H4 (cell line): Measurements from ENCODE around the gene RNASE11. TPM values are rescaled to one million over a fixed set of nuclear protein-coding genes. Genes with fewer than 3 reads are reported as not detected.
"Not testable (repeated sequence)": the region's sequence is repeated elsewhere in the genome, so short reads cannot be mapped to it uniquely, and the experiment has no call there.

Experiments
- DNase-seq: peaks from one replicate; pipeline ENCODE4 v3.0.0-alpha.2; 2015; ENCODE audit warnings: low spot score
- total RNA-seq: library from RNA; depleted of rRNA; stranded (reverse); fragments of >200 nt; shearing (Covaris generic); gene quantifications from 2 replicates; pipeline ENCODE4 v1.2.3, GENCODE V29; 2014; rRNA removed

Gene RNASE11
- not detected in 2 replicates for total RNA-seq

DNA sequence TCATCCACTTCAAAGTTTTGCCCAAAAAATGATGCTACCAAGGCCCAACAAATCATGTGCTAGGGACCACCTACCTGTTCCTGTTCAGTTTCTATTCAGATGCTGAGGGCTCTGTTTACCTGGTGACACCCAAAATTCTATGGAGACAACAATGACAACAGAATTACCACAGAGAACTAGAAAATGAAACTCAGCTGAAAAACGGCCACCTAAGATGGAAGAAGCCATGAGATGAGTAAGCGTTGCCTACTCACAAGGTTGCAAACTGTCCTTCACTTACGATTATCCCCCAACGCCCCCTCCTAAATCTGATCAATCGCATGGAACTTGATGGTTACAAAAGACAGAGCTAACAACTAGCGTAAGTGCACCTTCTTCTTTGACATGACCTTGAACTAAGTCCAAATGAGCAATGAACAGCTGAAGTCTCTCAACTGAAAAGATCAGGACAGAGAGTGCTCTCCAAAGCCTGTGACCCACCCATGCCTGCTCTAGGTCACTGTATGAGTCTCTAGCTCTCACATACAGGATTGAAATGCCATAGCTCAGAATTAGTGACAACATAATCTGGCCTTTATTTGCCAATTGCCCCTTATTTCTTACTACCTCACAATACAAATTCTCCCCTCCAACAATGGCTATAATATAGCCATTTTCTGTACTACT lies at the start of gene RNASE11:
Gene RNASE11, minus strand, starts transcription at position 513 of the 666 bp plus-strand sequence.
- no peak for DNase-seq

DNA sequence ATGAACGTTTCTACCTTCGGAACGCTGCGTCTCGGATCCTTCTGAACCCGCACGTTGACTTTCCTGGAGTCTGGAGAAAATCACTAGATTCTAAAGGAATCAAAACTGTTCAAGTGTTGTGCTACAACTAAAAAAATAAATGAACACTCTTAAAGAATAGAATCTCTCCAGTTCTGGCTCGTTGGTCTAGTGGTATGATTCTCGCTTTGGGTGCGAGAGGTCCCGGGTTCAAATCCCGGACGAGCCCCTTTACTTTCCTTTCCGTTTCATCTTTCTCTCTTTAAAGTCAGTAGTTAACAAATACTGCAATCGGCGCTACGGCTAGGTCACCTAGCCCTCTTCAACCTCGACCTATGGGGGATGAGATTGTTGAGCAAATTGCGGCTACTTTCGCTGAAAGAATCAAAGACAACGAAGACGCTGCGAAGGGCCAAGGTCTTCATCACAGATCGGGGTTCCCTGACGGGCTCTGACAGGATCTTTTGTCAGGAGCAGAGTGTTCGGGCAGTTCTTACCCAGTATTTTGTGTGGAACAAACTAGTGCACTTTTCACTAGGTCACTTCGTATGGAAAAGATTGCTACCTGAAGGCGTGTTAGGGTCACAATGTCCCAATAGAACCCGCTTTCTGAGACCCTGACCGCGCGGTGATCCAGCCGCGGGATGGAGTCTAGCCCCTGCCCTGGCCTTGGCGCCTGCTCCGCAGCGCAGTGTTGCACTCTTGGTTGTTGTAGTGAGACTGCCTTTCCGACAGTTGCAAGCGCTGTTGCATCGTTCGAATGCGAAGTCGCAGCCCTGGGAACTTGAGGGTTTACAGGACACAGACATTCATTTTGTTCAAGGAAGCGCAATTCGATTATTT lies 45.3 kb upstream of the RNASE11 start:
- DNase-seq: peak; percentile 79

DNA sequence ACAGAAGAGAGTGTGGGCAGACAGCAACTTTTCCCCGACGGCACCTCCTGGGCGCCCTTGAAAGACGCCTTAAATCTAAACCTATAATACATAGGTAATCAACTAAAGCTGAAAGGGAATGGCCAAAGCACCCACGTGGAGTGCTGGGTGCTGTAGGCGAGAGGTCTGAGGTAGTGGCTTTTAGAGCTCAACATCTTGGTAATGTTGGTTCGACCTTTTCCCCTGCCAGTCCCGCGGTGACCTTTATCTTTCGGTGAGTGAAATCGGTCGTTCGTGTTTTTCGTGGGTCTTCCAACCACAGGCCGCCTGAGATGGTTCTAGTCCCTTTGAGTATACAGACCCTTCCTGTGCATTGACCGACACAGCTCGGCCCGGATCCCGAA lies 44.6 kb upstream of the RNASE11 start:
- DNase-seq: no peak

DNA sequence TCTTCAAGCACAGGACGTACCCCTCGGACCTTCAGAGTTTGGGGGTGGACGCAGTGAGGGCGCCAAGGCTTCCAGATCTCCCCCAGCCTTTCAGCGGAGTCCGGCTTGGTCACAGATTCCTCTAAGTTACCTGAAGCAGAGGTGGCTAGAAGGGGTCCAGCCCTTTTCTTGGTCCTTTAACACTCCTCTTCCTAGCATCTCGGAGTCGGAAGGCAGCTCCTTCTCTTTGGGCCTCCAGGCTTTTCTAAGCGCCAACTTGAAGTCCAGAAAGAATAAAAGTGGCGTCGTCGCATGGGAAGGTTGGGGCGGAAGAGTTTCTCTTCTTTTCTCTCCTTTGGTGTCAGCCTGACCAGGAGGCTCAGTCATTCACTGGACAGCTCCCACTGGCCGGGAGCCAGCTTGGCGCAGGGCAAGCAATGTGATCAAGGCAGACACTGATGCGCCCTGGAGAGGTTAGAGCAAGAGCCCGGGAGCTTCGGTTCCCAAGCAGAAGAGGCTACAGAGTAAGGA lies 44.1 kb upstream of the RNASE11 start:
- peak; percentile 62 for DNase-seq

DNA sequence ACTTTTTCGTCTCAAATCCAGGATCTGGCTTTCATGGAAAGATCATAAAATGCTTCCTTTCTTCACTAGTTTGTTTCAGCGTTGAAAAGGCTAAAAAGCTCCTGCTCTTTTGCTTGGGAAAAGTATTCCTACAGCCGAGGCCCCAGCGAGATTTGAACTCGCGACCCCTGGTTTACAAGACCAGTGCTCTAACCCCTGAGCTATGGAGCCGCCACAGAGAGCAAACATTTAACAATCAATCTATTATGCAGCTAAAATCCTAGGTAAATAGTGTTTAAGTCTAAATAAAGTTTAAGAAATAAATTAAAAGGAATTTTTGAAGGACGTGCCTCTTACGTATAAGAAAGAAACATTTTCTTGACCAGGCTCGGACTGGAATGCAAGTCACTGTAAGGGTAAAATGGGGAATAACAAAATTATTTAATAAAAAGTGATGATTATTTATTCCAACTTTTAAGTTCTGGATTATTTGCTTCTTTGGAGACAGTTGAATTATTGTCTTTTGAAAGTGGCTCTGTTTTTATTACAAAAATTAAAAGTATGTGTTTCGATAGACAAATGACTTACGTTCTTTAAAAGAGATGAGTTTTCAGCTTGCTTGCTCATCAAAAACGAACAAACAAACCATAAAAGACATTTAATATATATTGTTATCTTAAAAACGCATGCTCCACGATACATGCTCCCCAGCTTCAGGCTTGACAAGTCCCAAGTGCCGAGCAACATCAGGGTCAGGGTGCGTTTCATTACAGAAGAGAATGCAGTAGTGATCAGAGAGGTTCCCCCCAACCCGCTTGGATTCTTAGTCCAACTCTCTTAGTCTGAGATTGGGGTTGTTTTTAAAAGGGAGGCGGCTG lies 43.5 kb upstream of the RNASE11 start:
- DNase-seq: peak; percentile 41

DNA sequence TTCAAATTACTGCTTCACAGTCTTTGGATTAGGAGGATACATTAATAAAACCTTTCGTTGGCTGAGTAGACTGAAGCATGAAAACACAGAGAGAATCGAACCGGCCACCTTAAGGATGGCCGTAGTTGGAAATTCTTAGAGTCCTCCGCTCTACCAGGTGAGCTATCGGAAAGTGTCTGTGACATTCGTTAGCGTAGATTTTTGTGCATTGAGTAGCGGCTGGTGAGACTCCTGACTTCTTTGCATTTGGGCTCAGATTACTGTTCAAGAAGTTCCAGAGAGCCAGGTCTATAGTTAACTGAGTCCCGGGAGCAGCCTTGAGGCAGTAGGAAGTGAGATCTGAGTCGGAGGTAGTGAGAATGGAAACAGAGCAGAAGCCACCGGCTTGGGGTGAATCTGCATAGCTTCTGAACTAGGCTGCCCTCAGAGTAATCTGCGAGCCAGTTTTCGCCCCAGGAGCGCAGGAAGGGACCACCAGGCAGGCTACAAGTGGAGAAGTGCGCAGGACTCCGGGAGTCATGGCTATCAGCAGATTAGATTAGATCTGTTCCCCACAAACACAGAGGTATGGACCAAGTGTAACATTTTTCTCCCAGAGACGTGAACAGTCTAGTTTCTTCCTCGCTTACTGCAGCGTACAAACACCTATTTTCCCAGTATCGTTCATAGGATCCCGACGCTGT lies 42.7 kb upstream of the RNASE11 start:
- no peak for DNase-seq

DNA sequence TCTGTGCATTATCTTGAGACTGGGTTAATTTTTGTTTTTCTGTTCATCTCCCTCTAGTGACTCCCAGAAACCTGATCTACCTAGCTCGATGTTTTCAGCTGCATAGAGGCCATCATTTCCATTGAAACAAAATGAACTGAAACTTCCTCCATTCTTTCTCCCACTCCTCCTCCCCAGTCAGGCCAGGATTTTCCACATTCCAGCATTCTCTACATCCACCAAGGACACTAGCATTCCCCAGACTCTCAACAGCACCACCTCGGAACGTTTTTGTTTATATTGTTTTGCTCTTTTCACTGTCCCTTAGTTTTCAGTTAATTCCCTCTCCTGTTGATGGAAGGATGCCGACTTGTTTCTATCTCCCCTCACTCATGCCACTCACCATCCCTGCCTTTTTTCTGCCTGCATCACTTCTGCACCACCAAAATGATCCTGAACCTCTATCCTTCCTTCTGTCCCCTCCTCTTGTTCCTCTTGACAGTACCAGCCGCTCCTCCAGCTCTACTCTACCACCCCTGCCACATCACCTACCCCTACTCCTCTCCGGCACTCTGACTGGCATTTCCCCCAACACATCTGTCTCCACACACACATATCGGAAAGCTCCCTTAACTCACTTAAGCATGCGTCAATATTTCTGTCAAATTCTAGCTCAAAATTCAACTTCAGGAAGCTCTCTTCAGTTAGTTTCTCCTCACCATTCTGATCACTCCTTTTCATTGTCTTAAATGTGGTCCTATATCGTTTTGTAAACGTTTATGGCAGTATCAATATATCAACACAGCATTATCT lies 40.5 kb upstream of the RNASE11 start:
- no peak for DNase-seq

DNA sequence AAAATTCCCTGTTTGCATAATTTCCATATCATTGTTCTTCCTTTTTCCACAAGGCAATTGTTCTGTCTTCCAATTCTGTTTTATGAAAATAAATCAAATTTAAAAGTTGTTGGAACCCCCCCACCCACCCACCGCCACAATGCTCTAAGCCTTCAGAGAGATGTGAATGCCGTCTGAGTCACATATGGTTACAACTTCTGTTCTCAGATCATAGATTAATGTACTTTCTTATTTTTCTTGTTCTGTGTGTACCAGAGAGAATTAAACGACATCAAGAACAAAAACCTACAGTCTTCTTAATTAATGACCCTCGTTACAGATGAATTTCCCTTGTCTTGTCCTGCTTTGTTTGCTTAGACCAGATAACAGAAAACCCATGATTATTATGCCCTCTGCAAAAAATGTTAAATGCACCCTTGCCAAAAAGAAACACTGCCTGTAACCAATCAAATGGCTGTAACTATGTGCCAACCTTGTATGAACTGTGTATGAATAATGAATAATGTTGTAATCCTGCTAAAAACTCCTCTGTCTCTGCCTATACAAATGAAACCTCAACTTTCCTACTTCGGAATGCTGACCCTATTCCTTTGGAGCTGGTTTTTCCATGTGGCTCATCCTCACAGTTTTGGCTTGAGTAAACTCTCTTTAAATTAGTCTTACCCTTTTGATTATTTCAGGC lies 39.7 kb upstream of the RNASE11 start:
- DNase-seq: no peak

DNA sequence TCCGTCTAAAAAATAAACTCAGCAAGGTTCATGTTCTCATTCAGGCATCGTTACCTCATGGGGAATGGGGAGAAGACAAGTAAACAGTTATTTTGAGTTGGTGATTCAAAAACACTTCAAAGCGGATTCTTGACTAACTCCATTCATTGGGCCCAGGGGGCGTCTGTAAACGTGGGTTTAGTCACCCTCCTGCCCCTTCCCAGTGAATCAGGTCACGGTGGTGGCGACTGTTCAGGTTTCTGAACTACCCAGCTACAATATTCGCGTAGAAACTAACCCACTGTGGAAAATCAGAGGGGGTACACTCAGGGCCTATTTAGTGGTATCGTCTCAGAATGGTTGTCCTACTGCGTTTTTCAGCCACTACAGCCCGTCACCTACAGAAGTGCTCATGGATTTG lies 38.5 kb upstream of the RNASE11 start:
- DNase-seq: no peak

DNA sequence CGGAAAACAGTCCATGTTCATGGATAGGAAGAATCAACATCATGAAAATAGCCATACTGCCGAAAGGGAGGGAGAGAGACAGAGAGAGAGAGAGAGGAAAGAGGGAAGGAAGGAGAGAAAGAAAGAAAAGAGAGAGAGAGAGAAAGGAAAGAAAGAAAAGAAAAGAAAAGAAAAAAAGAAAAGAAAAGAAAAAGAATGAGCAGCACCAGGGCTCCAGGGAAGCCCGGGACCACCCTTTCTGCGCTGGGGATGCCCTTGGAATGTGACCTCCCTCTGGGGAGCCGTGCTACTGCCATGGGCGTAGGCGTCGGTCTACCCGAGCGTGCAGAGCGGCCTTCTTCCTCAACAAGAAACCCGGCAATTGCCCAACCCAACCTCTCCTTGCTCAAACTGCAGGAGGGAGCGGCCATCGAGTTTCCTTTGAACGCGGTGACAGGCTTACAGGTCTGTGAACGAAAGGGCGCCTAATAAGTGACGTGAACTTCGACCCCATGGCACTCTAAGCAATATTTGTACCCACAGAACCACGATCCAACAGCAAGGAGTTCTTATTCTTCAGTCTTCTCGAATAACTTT lies 36.8 kb upstream of the RNASE11 start:
- DNase-seq: no peak

DNA sequence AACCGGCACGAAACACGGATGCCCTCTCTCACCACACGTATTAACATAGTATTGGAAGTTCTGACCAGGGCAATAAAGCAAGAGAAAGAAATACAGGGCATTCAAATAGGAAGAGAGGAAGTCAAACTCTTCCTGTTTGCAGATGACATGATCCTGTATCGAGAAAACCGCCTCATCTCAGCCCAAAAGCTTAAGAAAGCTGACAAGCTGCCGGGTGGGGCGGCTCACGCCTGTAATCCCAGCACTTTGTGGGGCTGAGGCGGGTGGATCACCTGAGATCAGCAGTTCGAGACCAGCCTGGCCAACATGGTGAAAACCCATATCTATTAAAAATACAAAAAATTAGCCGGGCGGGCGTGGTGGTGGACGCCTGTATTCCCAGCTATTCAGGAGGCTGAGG lies 36.0 kb upstream of the RNASE11 start:
- DNase-seq: no peak

DNA sequence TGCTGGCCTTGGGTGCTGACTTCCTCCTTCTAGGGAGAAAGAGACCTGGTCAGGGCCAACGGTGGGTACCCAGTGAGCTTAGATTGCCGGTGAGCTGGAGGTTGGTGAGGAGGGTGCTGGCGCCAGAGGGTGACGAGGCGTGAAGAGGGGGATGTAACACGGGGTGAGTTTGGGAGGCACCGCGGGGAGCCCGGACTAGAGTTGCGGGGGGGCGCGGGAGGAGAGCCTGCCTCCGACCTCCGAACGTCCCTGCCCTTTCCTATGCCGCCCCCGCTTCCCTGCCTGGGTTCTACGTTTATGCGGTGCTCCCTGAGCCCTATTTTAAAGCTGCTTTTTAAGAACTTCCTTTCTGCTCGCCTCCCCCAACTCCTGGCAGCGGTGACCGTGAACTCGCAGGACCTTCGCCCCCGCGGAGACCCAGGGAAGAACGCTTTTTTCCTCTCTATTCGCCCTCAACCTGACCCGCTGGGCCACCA lies 35.1 kb upstream of the RNASE11 start:
- no peak for DNase-seq

DNA sequence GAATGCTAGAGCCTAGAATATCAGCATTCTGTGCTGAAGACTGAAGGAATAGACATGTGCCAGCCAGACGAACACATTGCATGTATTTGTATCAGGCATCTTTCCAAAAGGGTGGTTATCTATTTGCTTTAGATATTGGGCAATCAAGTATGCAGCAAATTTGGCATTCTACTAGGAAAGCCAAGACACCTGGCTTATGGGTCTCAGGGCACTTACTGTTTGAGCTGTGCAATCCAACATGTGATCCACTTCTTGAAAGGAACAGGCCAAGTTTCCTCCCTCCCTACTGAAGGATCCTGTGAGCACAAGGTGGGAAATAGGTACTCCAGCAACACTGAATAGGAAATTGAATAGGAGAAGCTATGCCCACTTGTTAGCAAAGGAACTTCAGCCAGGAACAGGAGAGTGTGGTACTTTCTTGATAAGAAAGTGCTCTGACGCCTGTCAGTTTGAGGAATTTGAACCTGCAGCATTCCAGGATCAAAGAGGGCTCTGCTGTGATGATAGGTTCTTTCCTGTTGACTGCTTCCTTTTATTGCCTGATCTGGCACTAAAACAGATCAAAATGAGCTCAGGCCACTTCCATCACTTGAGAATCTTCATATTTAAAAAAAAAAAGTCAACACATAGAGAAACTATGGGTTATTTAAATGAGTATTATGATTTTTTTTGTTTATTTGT lies 33.1 kb upstream of the RNASE11 start:
- no peak for DNase-seq

DNA sequence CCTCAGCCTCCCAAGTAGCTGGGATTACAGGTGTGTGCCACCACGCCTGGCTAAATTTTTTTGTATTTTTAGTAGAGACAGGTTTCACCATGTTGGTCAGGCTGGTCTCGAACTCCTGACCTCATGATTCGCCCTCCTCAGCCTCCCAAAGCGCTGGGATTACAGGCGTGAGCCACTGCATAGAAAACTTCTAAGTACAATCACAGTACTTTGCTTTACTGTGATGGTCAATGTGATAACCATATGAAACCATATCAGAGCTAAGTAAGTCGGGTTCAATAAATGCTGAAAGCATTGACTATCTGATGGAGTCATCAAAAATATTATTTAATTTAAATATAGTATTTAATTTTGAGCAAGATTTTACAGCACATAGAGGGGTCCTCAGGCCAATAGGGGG lies 31.9 kb upstream of the RNASE11 start:
- not testable (repeated sequence) for DNase-seq

DNA sequence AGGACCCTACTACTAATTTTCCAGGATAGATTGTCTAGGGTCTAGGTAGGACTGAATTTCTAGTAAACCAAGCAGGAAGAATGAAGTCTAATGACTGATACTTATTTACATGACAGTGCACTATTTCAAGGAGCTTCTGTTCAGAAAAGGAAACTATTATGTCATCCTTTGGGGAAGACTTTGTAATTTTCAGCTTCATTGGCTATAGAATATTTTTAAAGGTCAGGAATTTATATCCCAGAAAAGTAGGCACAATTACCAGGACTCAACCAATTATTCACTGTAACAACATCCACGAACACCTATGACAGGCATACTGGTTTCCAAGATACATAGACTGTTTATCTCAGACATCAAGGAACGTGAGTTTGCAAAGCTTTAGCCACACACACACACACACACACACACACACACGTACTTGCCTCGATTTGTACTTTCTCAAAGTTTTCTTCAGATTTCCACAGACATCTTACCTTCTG lies 30.5 kb upstream of the RNASE11 start:
- no peak for DNase-seq

DNA sequence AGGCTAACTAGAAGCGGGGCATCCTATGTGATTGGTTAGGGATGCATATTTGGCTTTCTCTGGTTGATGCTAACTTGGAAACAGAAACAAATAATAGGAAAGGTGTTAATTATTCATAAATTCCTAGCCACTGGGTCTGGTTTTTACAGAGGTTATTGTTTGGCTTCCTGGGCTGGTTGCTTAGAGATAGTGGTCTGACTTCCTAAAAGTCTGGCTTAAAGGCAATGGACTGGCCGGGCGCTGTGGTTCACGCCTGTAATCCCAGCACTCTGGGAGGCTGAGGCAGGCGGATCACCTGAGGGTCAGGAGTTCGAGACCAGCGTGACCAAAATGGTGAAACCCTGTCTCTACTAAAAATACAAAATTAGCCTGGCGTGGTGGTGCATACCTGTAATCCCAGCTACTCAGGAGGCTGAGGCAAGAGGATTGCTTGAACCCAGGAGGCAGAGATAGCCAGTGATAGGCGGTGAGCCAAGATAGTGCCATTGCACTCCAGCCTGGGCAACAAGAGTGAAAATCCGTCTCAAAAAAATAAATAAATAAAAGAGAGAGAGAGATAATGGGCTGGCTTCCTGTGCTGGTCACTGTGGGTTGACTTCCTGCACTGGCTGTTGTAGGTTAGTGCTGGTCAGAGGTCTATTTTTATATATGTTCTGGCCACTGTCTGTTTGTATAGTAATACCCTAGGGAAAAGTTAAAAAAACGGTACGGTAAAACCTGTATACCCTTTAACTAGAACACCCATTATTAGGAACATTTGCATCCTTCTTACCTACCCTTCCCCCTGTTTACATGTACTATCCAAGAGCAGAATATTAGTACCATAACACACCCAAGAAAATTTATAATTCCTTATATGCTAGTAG lies 29.6 kb upstream of the RNASE11 start:
- no peak for DNase-seq

DNA sequence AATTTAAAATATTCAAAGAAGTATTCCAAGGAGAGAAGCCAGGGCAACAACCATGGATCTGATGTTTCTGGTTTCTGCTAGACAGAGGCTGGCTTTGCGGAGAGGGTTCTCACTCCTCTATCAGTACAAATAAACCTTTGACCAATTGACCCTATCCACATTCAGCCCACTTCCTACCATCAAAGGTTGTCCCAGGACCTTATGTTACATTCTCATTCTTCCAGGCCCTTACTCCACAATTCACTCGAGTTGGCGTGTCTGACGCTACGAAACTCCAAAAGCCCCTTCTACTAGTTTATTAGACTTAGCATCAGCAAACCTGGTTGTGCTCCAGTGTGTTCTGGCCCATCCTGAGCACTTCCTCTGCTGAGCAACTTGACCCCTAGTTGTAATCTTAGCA lies 28.2 kb upstream of the RNASE11 start:
- no peak for DNase-seq
